Fibroblast of skin of abdomen (primary cell): Measurements from ENCODE around the gene BCAS3.

Source experiments
- DNase-seq: peaks from one replicate; pipeline ENCODE4 v3.0.0-alpha.2; 2013

BCAS3 gene

DNA sequence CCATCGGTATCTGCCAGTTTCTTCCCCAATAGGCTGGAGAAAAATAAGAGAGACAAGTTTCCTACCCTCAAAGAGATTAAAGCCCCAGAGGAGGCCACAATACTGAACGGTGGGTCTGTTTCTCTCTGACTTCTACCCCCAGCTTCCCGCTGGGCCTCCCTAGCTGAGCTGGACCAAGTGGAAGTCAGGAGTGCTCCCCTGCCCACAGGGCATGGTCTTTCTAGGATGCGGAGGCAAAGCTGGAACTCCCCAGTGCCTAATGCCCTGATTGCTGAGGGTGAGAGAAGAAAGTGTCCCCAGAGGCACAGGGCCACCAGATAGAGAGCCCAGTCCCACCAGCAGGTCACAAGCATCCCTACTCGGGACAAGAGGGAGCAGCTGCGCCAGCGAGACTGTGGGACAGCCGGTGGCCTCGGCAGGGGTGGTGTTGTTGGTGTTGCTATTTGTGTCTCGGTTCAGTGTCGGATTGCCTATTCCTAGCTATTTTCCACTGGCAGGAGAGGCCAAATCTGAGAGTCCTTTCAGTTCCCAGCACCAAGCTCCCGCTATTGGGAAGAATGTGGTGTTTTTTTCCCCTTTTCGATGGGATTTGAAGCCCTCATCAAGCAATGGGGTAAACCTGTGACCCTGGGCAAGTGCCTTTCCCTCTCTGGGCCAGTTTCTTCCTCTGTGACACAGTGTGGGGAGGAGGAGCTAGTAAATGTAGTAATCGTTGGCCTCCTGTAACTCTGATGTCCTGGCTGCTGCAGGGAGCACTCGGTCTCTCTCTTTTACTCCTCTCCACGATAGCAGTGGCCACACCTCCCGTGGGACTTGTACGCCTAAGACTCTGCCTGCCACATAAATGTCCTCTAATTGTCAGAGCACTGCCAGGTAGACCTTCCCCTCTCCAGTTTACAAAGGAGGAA is 699.5 kb downstream of the BCAS3 start:
- no peak for DNase-seq

DNA sequence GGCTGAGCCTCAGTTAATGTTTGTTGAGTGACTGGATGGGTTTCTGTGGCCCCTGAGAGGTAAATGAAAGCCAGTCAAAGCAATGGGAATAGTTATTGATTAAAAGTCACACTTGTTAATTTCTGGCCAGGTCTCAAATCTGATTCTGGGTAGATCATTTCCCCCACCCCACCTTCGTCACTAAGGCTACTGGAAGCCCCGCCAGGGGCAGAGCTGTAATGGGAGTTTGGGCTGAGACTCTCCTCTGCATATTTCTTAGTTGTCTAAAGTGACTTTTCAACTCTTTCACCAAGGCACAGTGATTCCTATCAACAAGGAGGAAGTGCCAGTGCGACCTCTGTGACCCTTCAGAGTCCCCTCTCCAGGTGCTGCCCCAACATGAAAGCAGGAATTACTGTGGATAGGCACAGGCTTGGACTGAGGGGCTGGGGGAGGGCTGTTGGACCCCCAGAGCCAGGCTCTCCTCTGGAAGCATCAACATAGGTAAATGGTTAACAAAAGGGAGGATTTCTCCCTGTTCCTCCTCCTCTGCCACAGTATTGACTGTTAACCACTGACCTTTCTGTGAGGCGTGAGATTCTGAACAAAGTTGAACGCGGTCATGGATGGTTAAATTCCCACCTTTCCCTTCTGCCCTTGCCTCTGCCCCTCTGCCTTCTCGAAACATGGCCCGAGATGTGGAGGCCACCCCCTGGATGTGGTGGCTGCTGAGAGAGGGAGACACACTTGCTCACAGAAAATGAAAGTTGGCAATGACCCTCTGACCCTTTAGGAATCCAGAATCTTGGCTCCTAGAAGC is 701.2 kb downstream of the BCAS3 start:
- no peak for DNase-seq

DNA sequence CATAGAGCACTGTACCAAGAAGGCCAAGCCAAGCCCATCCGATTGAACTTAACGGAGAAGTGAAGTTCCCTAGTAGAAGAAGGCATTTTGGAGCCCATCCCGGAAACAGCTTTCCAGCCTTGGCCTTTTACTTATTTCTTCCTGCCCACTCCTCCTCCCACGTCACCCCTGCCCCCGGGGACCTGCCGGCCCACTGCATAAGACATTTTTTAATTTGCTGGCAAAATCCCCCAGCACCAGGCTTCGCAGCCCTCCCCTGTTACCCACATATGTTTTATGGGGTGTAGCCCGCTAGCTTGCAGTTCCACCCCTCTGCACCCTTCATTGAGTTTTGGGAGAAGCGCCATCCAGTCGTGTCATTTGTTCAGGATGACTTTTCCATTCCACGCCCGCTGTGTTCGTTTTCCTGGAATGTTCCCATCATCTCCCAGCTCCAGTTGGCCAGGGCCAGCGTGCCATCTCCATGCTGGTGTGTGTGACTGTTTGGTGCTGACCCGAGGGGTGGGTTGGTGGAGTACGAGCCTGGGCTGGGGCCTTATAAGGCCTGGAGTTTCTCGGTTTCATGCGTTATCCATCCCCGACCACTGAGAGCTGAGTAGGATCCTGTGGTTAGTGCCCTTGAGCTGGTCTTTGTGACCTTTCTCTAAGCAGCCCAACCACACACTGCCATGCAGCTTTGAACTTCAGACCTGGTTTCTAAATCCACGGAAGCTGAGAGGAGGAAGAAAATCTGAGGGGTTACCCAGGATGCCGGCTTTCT is 702.0 kb downstream of the BCAS3 start:
- no peak for DNase-seq

DNA sequence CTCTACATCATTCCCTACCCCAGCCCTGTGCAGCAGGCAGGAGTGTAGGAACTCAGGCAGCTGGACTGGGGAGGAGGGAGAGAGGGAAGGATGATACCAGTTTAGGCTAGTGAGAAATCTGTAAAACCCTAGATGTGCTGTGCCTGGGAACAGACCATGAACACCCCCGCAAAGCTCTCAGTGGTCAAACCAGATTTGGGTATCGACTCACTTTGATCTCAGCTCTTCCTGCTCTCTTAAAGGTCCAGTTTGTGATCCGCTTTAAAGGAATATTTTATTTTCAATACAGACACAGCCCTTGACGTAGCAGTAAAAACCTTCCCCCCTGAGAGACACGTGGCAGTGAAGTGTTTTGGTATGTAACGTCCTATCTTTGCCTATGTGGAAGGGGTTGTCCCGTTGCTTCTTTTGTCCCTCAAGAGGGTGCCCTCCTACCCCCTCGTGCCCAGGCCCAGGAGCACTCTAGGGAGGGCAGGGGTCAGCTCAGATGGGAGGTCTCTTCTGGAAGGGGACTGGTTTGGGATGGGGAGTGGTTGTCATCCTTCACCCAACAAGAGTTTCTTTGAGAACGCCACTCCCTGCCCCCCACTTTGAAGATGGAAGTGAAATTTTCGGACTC is 702.7 kb downstream of the BCAS3 start:
- DNase-seq, result no peak

DNA sequence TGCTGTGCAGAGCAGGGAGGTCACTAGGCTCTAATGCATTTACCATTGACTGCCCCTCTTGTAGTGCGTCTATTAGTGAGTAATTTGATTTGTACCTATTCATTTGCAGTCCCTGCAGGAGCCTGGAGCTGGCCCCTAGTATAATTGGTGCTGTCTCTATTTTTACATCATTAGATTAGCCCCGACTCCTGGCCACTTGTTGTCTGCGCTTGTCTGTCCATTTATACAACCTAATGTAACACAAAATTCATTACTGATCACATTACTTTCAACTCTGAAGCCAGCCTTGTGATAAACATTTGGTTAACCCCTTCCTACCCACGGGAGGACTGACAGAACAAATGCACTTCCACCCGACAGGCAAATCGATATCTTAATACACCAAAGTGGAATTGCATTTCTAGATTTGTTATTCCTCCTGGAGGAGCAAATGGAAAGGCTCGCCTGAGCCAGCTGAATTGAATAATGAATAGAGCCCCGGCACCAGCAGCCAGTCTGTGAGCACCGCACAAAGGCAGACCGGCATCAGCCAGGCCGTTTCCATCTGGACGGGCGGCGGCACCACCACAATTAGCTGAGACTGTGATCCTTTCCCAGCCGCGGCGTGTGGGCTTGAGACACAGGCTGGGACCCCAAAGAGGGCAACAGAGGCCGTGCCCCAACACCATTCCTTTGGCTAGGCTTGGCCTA is 703.3 kb downstream of the BCAS3 start:
- no peak for DNase-seq

DNA sequence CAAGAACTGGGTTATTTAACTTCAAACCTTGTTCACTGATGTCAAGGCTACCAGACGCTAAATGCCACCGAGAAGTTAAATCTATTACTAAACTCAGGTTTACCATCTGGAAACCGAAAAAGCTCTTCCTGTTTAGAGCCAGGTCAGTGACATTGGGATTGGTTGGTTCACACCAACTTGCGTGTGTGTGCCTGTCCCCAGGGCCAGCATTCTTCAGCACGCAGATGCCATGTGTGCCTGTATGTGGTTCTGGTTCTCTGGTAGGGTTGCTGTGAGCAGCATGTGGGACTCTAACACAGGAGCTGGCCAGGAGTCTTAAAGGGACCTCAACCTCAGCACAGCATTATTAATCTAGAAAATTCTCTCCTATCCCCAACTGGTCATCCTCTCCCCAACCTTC is 703.9 kb downstream of the BCAS3 start:
- no peak for DNase-seq

DNA sequence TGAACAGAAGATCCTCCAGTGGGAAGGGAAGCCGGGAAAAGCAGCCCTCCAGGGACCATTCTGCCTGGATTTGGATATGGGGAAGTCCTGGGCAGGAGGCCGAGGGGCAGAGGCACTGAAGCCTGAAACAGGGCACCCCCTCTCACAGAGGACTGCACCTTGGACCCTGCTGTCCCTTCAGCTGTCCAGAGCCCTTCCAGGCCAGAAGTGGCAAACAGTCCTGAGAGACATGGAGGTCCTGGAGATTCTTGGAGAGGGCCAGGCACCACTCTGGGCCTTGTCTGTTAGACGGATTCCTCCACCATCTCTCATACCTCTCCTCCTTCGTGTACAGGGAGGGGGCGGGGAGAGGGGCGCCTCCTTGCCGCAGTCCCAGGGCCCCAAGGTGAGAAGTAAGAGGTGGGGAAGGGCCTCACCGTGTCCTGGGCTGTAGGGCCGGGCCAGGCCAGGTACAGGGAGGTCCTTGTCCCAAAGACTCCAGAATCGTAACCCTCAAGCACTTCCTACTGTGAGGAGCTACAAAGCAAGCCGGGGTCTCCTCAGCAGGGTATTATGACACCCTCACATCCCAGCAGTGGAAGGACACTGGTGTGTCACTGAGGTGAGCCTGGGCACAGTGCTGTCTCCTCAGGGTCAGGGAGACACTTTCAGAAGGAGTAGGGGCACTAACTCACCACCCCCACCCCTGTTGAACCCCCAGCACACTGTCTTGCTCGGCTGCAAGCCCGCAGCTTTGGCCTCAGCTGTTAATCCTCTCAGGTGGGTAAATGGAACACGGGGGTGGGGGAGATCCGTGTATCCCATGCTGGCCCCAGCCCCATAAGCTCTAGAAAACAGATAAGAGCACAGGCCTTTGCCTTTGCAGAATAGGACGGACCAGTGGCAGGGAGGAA is 705.4 kb downstream of the BCAS3 start:
- DNase-seq, result no peak

DNA sequence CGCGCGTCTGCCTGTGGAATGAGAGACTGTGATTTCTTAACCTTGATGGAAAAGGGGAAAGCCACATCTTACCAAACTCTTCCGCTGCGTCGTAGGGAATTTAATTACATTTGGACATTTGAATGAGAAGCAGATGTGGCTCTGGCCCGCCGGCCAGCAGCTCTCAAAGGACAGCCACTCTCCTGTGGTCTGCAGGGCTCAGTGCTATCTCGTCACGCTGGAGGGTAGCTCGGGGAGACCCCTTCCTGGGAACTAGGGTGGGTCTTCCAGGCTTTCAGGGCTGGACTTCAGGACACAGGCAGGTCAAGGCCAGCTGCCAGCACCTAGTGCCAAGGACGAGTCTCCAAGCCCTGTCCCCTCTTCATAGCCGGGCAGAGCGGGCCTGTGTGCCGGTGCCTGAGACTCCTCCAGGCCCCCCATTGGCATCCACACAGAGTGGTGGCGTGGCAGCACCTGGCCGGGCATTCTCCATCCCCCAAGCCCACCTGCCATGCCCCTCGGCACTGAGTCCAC is 706.1 kb downstream of the BCAS3 start:
- DNase-seq, result no peak

DNA sequence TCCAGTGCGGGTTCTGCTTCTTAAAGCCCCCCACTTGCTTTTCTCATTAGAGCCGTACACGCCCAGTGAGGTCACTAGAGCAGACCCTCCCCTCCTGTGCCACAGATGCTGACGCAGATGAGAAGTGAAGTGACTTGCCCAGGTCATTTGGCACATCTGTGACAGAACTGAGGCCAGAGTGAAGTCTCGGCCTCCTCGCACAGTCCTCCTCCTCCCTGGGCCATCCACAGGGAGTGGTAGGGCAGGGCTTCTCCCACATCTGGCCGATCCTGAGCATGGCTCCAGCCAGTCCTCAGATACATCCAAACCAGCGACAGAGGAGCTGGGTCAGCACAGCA is 706.7 kb downstream of the BCAS3 start:
- DNase-seq, result no peak

DNA sequence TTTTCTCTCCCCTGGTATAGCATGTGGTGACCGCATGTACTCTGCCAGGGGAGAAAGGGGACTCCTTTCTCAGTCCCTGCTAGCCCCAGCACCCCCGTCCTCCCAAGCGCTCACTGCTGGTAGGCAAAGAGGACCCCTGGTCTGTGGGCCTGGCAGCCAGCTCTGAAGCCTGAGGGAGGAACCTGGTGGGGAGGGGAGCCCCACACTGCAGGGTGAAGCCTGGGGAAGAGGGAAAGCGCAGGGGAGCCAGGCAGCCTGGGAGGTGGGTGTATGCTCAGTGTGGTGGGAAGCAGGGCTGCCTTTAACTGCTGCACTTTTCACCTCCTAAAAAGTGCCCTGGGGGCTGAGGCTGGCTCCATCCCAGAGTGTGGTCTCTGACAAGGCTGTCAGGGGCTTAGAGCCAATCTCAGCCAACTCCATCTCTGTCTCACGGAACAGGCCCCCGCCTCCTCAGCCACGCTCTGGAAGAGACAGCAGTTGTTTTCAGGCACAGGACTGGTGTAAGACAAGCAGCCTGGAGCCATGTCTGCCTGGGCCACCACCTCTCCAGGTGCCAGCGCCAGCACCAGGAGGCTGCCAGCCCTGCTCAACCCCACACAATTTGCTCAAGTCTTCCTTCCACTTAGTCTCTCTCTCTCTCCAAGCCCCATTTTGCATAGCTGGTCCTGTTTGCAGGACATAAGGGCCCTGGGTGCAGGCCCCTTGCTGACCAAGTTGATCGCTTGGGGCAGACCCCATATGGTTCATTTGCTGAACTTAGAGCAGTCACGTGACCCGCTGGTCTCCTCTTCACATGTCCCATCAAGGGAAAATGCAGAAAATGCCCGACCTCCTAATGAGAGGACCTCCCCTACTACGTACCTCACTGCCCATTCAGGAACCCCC is 707.3 kb downstream of the BCAS3 start:
- DNase-seq, result no peak

DNA sequence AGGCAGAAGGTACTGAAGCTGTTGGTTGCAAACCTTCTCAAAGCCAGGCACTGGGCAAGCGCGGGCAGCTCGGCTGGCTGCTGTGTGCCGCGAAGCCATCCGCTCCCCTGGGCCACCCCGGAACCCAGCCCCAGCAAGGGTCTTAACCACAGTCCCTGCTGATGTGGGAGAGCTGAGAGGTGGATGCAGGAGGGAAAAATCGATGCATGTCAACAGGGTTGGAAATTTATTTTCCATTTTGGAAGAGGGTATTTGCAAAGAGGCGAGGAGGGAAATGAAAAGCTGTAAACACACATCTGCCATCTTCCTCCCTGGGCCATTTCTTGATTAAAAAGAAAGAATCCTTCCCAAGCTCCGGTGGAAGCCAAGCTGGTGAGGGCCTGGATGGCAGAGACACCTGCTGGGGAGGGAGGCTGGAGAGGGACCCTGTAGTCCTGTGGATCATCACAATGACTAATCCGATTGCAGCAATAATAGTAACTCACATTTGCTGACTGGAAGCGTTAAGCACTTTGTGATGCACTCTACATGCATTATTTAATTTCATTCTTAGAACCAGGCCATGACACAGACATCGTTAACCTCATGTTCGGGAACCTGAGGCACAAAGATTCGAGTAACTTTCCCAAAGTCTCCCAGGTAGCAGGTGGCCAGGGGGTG is 708.1 kb downstream of the BCAS3 start:
- no peak for DNase-seq

DNA sequence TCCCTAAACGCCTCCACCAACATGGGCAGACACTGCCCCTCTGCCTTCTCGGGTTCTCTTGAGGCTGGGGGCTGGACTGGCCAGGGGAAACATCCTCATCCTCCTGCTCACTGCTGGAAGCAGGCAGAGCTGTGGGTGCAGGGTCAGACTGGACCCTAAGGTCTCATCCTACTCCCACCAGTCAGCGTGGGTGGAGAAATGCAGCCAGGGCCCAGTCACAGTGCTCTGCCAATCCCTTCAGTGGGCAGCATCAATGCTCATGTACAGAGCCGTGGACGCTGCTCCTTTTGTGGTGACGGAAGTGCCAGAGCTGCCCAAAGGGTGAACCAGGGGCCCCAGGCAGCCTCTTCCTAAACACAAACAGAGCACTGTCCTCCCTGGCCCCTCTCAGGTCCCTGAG is 708.6 kb downstream of the BCAS3 start:
- no peak for DNase-seq

DNA sequence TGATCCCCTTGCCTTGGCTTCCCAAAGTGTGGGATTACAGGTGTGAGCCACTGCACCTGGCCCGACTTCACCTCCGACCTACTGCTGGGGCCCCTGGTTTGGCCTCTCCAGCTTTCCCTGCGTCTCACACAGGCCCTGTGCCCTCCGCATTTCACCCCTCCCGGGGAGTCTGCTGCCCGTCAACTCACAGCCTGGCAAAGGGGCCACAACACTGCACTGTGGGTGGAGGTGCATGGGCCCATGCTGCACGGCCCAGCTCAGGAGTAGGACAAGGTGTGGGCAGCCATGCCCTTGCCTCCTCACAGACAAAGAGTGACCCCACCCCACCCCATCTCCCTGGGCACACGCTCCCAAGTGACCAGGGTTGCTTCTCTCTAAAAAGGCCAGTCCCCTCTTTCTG is 709.4 kb downstream of the BCAS3 start:
- no peak for DNase-seq

DNA sequence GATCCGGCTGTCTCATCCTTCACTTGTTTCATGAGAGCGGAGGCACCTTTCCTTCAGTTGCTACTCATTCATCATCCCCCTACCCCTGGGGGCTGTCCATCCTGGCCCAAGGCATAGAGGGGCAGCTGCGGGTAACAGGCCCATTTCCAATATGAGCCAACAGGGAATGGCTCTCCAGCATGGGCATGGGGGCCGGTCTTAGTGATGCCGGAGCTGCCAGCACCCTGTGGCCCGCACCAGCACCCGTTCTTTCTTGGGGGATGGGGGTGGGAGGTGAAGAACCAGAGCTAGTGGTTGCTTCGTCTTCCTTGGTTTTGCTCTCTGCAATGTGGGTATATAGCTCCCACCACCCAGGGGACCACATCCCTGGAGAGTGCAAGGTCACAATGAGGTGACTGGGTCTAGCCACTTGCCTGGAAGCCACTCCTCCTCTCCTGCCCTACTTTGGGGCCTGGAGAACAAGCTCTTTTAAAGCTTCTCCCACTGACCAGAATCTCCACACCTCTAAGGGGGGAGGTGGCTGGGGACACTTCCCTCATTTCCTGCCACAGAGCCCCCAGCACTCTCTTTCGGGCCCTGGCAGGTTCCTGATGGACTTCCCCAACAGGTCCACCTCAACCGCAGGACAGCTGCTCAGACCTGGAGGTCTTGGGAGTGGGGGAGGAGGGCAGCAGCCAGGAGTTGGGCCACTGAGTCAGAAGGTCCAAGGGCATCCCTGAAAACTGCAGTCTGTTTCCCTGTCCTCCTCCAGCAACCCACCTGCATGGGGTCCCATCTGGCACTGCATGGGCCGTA is 710.1 kb downstream of the BCAS3 start:
- DNase-seq, result no peak

DNA sequence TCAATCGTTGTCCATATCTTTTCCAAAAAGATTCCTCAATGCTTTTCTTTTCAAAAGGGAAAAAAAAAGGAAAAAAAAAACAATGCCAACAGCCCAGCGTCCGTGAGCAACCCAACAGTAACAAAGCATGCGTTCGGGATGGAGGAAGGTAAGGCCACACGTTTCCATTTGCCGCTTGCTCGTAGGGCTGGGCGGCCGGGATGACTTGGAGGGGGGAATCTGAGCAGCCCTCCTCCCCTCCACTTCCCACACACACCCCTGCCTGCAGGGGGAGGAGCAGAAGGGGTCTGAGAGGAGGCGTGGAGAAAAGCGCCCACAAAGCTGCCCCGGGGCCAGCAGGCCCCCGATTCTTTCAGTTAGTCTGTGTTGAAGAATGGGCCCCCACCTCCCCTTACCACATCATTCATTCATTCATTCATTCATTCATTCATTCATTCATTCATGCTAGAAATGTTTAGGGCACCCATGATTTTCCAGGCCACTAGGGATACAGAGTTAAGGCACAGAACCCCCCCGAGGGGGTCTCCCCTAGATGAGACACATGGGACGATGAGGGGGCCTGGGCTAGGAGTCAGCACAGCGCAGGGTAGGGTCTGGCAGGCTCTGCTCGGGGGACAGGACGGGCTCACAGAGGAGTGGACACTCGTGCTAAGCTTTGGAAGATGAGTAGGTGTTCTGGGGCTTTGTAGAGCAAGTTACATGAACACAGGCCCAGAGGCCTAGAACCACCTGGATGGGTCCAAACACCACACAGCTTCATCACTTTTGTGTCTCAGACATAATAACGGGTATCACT is 711.1 kb downstream of the BCAS3 start:
- DNase-seq, result no peak

DNA sequence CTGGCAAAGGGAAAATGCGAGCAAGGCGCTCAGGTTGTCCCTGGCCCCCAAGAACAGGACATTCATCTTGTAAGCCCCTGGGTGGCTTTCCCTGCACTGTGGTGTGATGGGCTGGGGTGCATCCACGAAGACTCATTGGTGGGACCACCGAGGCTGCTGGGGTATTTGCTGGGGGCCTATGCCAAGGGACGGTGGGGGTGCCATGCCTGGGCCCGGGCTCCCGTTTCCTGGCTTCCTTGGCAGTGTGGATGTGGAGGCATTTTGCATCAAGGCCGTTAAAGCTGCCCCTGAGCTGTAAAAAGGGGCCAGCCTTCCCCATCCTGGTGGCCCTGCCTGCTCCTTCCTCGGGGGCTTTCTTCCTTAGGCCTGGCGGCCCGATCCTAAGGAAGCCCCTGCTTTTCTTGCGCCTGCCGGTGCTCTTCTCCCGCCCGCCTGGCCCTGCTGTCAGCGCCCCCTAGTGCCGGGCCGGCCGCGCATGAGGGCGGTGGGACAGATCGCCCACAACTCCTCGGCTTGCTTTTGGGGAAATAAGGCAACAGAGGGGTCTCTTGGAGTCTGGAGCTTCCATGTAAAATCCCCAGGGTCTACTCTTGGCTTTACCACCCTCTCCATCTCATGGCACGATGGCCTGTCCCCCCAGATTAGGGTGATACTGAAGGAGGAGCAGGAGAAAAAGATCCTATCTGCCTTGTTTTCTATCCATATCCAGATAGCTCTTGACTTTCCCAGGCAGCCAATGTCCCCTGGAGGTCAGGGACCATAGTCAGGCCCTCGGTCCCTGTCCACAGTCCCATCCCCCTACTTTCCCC is 712.2 kb downstream of the BCAS3 start:
- peak; percentile 39 for DNase-seq

DNA sequence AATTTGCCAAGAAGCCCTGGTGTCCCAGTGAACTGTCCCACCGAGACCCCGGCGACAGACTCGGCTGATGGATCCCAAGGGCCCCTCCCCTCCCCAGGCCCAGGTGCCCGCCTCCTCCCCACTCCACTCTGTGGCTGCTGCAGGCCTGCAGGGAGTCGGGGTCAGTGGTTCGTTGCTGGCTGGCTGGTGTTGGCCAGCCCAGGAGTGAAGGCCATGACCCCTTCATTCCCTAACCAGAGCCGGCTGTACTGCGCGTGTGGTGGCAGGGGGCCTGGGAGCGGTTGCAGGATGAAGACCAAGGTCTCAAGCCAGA is 712.8 kb downstream of the BCAS3 start:
- DNase-seq, result no peak
